ENCODE measurements around the gene RBM38.

RBM38 gene

DNA sequence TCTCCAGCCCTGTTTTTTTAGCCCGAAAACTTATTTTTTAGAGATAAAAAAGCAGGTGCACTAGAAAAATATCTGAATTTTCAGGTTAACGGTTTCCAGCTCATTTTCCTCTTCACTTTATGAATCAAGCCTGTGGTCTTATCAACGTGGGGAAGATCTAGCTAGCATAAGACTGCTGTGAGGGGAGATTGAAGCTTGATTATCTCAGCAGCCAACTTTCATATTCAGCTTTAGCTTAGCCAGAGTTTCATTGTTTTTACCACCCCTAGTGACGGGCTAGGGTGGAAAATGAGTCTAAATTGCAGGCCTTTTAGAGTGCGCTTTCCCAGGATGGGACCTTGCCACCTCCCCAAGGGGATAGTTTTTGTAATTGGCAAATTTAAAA, 11.9 kb upstream of the RBM38 start:
- Histone ChIP-seq H3K27me3 (ENCODE audit: insufficient read depth, low read length) (no peaks in the 10 kb centered on the region), H2AFZ (ENCODE audit: low read depth, low read length) (no peak overlapping the region), H3K9me3 (ENCODE audit: low read length) (no peaks in the 10 kb centered on the region), H3K36me3 (ENCODE audit: insufficient read depth, low read length) (peaks cover 63% of the 10 kb centered on the region), H3K4me1 (ENCODE audit: insufficient read depth, low read length) (no peaks in the 10 kb centered on the region), H3K4me3 (ENCODE audit: low read length) (no peak overlapping the region)

DNA sequence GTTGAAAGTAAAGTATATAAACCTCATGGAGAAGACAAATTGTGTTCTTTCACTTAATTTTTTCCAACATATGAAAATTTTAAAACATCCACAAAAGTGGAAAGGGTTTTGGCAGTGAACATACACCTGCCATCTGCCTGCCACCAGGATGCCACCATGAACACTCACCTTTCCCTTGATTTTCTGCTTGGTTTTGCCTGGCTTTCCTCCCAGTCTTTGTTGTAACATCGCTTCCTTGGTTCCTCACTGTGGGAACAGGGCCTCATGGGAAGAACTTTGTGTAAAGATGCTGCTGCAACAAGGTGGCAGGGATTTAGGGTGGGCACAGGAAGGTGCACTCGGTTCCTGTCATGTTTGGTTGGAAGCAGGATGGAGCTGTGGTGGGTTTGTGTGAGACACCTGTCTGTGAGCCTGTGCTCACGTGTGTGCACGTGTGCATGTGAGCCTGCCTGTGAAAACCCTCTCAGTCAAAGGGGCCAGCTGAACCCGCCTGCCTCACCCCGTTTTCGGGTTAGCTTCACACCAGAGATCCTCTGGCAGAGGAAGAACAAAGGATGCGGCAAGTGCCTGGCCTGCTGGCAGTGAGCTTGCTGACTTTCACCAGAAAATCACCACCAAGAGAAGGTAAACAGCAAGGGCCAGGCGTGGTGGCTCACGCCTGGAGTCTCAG, 11.0 kb upstream of the RBM38 start:
- H2AFZ ChIP-seq (ENCODE audit: low read depth, low read length): no peak overlapping the region
- no peak overlapping the region for H3K4me3 ChIP-seq (ENCODE audit: low read length)
- peaks cover 53% of the 10 kb centered on the region for H3K36me3 ChIP-seq (ENCODE audit: insufficient read depth, low read length)
- H3K4me1 ChIP-seq (ENCODE audit: insufficient read depth, low read length): no peaks in the 10 kb centered on the region
- no peaks in the 10 kb centered on the region for H3K27me3 ChIP-seq (ENCODE audit: insufficient read depth, low read length)
- no peaks in the 10 kb centered on the region for H3K9me3 ChIP-seq (ENCODE audit: low read length)

DNA sequence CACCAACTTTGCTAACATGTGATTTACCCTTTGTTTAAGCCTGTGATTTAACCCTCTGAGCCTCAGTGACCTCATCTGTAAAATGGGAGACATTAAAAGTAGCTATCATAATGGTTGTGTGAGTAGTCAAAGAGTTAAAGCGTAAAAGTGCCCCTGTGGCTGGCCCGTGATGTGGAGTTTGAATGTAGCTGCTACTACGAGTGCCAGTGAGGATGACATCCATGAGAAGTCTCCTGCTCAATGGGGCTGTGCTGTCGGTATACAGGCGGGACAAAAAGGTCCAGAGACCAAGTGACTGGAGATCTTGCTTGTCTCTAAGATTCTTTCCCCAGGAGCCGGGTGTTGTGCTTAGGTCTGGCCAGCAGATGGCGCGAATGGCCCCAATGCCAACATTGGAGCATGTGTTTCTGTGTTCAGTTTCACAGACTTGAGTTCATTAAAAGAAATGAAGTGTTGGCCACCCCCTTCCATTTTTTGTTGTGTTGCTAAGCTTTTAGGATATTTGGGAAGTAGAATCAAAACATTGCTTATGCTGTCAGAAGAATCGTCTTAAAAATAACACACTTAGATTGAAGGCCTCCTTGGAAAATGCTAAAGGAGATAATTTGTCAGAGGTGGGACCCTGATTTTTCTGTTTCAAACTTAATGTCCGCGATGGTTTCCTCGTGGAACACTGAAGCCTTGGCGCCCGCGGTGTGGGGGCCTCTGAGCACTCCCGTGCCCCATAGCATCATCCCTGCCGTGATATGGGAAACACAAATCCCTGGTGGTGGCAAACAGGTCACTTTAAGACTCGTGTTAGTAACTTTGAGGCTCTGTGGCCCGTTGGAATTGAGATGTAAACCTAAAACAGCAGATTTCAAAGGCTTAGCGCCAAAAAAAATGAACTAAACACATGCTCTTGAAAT, 9.3 kb upstream of the RBM38 start:
- Histone ChIP-seq H3K4me3 (ENCODE audit: low read length) (no peak overlapping the region), H3K9me3 (ENCODE audit: low read length) (no peaks in the 10 kb centered on the region), H3K36me3 (ENCODE audit: insufficient read depth, low read length) (peaks cover 38% of the 10 kb centered on the region), H3K4me1 (ENCODE audit: insufficient read depth, low read length) (no peaks in the 10 kb centered on the region), H3K27me3 (ENCODE audit: insufficient read depth, low read length) (no peaks in the 10 kb centered on the region), H2AFZ (ENCODE audit: low read depth, low read length) (no peak overlapping the region)

DNA sequence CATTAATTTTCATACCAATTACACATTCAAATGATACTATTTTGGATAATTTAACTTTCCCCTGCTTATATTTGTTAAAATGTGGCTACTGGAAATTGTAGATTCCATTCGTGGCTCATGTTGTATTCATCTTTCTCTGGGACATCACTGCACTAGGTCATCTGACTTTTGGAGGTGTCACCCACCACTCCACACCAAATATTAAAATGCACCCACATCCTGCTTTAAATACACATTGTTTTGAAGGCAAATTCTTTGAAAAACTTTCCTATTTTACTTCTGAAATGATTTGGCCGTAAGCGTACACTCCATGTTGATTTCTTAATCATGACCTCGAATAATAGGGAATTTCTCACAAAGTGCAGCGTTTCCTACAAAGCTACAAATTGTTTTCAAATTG, 8.7 kb upstream of the RBM38 start:
- Histone ChIP-seq H3K27me3 (ENCODE audit: insufficient read depth, low read length) (no peaks in the 10 kb centered on the region), H3K4me1 (ENCODE audit: insufficient read depth, low read length) (no peaks in the 10 kb centered on the region), H3K36me3 (ENCODE audit: insufficient read depth, low read length) (peaks cover 32% of the 10 kb centered on the region), H2AFZ (ENCODE audit: low read depth, low read length) (no peak overlapping the region), H3K9me3 (ENCODE audit: low read length) (no peaks in the 10 kb centered on the region), H3K4me3 (ENCODE audit: low read length) (no peak overlapping the region)

DNA sequence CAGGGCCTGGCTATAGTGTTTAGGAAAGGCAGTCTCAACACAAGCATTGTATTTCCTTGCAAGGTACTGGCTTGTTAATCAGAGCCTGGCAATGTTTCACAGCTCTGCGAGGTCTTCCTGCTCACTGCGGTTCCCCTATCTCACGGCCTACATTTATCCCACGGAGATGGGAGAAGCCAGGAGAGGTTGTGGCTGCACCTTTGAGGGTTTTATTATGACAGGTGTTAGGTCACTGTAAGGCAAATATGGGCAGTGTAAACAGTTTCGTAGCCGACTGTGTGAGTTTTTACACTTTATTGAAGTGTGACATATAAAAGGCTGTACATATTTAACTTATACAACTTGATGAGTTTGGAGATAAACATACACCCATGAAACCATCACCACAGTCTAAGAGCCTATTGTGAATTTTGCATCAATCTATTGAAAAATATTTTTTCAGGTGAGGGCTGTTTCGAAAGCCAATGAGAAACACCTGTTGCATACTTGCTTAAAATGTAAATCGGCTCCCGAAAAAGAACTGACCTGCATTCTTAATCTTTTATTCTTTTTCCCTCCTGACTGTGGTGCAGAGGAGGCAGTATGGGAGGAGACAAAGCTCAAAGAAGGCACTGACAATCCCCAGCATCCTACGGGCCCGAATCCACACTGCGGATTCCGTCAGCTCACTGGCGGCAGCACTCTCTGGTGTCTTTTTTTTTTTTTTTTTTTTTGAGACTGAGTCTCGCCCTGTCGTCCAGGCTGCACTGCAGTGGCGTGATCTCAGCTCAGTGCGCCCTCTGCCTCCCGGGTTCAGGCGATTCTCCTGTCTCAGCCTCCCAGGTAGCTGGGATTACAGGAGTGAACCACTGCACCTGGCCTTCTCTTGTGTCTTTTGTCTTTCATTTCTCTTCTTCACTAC, 7.5 kb upstream of the RBM38 start:
- Histone ChIP-seq H3K4me1 (ENCODE audit: insufficient read depth, low read length) (no peaks in the 10 kb centered on the region), H3K36me3 (ENCODE audit: insufficient read depth, low read length) (peaks cover 20% of the 10 kb centered on the region), H3K9me3 (ENCODE audit: low read length) (no peaks in the 10 kb centered on the region), H3K27me3 (ENCODE audit: insufficient read depth, low read length) (no peaks in the 10 kb centered on the region), H3K4me3 (ENCODE audit: low read length) (no peak overlapping the region), H2AFZ (ENCODE audit: low read depth, low read length) (no peak overlapping the region)

DNA sequence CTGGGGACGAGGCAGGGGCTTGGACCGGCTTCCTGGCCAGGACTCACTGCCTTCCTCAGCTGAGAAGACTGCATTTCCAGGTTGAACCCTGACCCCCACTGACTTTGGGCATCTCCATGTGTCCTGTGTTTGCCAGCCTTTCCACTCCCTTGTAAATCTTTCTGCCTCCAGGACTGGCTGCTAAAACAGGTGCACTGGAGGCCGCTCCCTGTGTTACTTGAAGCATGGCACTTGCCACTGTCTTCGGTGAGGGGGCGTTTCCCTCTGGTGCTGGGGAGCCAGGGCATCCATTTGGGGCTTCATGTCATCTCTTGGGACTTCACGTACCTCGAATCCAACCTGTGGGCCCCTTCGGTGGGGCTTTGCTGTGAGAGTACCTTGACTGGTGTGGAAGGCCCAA, 6.7 kb upstream of the RBM38 start:
- H3K4me3 ChIP-seq (ENCODE audit: low read length): no peak overlapping the region
- peaks cover 14% of the 10 kb centered on the region for H3K36me3 ChIP-seq (ENCODE audit: insufficient read depth, low read length)
- no peaks in the 10 kb centered on the region for H3K27me3 ChIP-seq (ENCODE audit: insufficient read depth, low read length)
- H3K4me1 ChIP-seq (ENCODE audit: insufficient read depth, low read length): no peaks in the 10 kb centered on the region
- H3K9me3 ChIP-seq (ENCODE audit: low read length): no peaks in the 10 kb centered on the region
- no peak overlapping the region for H2AFZ ChIP-seq (ENCODE audit: low read depth, low read length)

DNA sequence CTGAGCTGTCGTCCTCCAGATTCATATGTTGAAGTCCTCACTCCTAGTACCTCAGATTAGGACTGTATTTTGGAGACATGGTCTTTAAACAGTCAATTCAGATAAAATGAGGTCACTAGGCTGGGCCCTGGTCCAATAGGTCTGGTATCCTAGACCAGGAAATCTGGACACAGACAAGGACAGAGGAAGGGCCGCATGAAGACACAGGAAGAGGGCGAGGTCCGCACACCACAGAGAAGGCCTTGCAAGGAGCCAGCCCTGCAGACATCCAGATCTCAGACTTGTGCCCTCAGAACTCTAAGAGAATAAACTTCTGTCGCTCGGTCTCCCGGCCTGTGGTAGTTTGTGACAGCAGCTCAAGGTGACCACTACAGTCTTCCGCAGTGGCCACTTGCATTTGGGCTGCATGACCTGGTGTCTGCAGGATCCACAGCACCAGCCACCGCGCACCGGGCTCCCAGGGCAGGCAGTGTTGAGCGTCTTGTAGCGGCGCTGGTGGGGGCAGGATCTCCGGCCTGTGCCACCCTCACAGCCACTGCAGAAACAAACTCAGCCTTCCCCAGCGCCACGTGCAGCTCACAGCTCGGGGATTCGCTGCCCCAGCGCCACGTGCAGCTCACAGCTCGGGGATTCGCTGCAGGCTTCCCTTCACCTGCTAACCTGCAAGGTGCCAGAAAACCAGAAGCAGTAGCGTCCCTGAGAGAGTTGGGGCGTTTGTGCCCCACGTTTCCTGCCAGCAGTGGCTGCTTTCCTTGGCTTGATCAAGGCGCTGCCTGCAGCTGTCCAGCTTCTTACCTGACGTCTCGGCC, 6.0 kb upstream of the RBM38 start:
- no peak overlapping the region for H2AFZ ChIP-seq (ENCODE audit: low read depth, low read length)
- no peaks in the 10 kb centered on the region for H3K27me3 ChIP-seq (ENCODE audit: insufficient read depth, low read length)
- H3K4me3 ChIP-seq (ENCODE audit: low read length): no peak overlapping the region
- H3K9me3 ChIP-seq (ENCODE audit: low read length): no peaks in the 10 kb centered on the region
- H3K4me1 ChIP-seq (ENCODE audit: insufficient read depth, low read length): no peaks in the 10 kb centered on the region
- H3K36me3 ChIP-seq (ENCODE audit: insufficient read depth, low read length): peaks cover 7% of the 10 kb centered on the region

DNA sequence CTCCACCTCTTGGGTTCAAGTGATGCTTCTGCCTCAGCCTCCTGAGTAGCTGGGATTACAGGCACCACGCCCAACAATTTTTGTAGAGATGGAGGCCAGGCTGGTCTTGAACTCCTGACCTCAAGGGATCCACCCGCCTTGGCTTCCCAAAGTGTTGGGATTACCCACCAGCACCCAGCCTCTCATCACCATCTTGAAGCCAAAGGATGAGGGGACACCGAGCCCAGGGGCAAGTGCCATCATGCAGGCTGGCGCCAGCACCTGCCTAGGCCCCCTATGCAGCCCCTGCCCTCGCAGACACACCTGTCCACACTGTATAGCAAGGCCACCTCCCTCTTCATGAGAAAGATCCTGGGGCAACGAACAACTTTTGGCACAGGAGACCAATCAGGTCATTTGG, 5.3 kb upstream of the RBM38 start:
- H2AFZ ChIP-seq (ENCODE audit: low read depth, low read length): no peak overlapping the region
- no peaks in the 10 kb centered on the region for H3K4me1 ChIP-seq (ENCODE audit: insufficient read depth, low read length)
- no peaks in the 10 kb centered on the region for H3K27me3 ChIP-seq (ENCODE audit: insufficient read depth, low read length)
- no peak overlapping the region for H3K4me3 ChIP-seq (ENCODE audit: low read length)
- no peaks in the 10 kb centered on the region for H3K9me3 ChIP-seq (ENCODE audit: low read length)
- H3K36me3 ChIP-seq (ENCODE audit: insufficient read depth, low read length): peaks cover under 1% of the 10 kb centered on the region

DNA sequence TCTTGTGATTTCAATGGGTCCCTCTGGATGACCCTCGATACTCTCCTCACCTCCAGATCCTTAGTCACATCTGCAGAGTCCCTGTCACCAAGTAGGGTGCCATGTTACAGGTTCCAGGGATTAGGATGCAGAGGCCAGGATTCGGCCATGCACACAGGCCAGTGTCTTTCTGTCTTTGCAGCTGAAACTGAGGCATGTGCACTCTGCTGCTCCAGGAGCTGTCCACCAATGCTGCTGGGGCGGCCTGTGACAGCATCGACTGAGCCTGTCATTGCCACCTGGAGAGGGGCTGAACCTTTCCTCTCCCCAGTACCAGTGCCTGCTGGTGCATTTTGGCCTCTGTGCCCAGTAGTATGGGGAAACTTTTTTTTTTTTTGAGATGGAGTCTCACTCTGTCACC, 4.4 kb upstream of the RBM38 start:
- H3K36me3 ChIP-seq (ENCODE audit: insufficient read depth, low read length): no peaks in the 10 kb centered on the region
- H3K9me3 ChIP-seq (ENCODE audit: low read length): no peaks in the 10 kb centered on the region
- no peaks in the 10 kb centered on the region for H3K4me1 ChIP-seq (ENCODE audit: insufficient read depth, low read length)
- no peak overlapping the region for H2AFZ ChIP-seq (ENCODE audit: low read depth, low read length)
- H3K27me3 ChIP-seq (ENCODE audit: insufficient read depth, low read length): no peaks in the 10 kb centered on the region
- no peak overlapping the region for H3K4me3 ChIP-seq (ENCODE audit: low read length)

DNA sequence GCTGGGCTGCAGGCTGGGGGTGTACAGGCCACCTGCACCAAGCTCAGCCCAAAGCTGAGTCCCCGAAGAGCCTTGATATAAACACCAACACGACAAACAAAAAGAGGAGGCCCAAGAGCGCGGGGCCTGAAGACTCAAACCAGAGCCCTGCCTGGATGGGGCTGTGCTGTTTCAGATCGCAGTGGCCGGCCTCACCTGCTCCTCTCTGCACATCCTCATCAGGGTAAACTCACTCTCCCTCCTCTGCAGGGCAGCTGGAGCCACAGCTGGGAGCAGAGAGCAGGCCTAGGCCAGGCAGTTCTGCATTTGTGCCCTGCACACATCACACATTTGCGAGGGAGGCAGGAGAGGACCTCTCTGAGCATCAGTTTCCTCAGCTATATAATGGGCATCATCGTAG, 3.7 kb upstream of the RBM38 start:
- H3K4me1 ChIP-seq (ENCODE audit: insufficient read depth, low read length): peaks cover 6% of the 10 kb centered on the region
- H2AFZ ChIP-seq (ENCODE audit: low read depth, low read length): no peak overlapping the region
- H3K9me3 ChIP-seq (ENCODE audit: low read length): no peaks in the 10 kb centered on the region
- H3K4me3 ChIP-seq (ENCODE audit: low read length): no peak overlapping the region
- H3K27me3 ChIP-seq (ENCODE audit: insufficient read depth, low read length): no peaks in the 10 kb centered on the region
- H3K36me3 ChIP-seq (ENCODE audit: insufficient read depth, low read length): no peaks in the 10 kb centered on the region

DNA sequence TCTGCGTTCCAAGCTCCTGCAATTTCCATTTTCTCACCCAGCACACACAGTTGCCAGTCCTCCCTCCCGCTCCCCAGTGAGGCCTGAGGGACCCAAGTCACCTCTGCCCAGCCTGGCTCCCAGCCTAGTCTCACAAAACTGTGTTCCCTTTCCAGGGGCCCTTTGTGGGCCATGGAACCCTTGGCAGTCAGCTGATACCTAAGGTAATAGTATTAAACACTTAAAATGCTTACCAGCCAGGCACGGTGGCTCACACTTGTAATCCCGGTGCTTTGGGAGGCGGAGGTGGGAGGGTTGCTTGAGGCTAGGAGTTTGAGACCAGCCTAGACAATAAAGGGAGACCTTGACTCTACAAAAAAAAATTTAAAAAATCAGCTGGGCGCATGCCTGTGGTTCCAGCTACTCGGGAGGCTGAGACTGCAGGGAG, 3.2 kb upstream of the RBM38 start:
- Histone ChIP-seq H3K4me1 (ENCODE audit: insufficient read depth, low read length) (peaks cover 10% of the 10 kb centered on the region), H3K36me3 (ENCODE audit: insufficient read depth, low read length) (no peaks in the 10 kb centered on the region), H3K27me3 (ENCODE audit: insufficient read depth, low read length) (no peaks in the 10 kb centered on the region), H3K4me3 (ENCODE audit: low read length) (no peak overlapping the region), H2AFZ (ENCODE audit: low read depth, low read length) (no peak overlapping the region), H3K9me3 (ENCODE audit: low read length) (no peaks in the 10 kb centered on the region)

DNA sequence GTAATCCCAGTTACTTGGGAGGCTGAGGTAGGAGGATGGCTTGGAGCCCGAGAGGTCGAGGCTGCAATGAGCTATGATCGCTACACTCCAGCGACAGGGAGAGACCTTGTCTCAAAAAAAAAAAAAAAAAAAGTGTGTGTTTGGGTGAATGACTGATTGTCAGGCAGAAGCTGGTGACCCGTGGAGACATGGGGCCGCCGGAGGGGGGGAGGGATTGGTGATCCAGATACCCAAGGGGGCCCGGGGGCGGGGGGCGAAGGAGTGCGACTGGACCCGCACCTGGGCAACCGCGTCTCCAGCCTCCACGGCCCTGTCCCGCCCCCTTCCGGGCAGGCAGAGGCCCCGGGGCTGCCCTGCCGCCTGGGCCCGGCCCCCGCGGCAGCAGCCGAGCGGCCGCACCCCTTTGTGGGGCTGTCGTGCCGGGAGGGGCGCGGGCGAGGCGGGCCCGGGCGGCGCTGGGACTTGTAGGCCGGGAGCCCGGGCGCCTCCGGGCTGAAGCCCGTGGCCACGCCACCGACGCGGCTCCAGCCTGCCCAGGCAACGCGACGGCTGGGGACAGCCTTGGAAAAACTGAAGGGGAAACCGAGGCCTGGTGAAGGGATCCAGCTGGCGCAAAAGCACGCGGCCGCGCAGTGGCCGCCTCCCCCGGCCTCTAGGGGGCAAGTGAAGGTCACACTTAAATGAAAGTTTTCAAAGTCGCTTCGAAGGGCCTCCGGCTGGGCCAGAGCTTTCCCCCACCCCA, 2.1 kb upstream of the RBM38 start:
- H3K27me3 ChIP-seq (ENCODE audit: insufficient read depth, low read length): no peaks in the 10 kb centered on the region
- H3K4me3 ChIP-seq (ENCODE audit: low read length): no peak overlapping the region
- no peaks in the 10 kb centered on the region for H3K9me3 ChIP-seq (ENCODE audit: low read length)
- peaks cover 8% of the 10 kb centered on the region for H3K36me3 ChIP-seq (ENCODE audit: insufficient read depth, low read length)
- H2AFZ ChIP-seq (ENCODE audit: low read depth, low read length): no peak overlapping the region
- peaks cover 22% of the 10 kb centered on the region for H3K4me1 ChIP-seq (ENCODE audit: insufficient read depth, low read length)
